ENCODE data around the gene STK11. TPM values are rescaled to one million over a fixed set of nuclear protein-coding genes. Genes with fewer than 3 reads are reported as not detected.

Gene STK11
- total RNA-seq, 3 donors from 2014 or later (not counting 1 experiment from before 2014, with no cell fraction given): 51.5 to 61.1 (median 54.0) TPM

DNA sequence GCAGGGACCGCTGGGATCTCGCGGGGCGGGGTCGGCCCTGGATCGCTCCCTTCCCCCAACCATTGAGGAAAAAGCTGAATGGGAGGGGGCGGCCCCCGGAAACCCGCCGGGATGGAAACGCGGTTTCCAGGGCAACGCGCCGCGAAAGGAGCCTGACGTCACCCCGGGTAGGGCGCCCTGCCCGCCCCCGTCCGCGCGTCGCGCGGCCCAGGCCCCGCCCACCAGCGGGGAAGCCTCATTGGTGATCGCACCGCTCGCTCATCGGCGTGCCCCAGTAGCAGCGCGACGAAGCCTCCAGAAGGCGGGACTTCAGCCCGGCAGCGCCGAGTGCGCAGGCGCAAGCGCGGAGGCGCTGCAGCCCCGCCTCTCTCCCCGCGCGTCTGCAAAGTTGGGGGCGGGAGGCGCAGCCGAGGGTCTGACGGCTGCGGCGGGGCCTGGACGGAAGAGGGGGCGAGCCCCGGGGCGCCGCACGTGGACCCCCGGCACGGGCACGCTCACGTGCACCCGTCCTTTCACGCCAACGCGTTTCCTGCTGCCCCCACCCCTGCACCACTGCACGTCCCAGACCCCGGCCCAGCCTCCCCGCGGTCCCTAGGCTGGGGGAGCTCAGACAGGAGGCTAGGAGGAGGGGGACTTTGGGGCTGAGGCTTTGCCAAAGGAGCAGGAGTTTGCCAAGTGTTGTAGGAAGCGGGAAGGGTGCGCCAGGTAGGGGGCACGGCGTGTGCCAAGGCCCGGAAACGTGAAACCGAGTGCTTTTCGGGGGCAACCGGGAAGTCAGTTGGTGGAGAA lies 55.4 kb downstream of the STK11 start:
- peak; percentile 71 to 93 (median 80) for ATAC-seq
- peaks cover 37 to 62% of the 10 kb centered on the region in 2 donors for H3K4me1 Mint-ChIP-seq
- H3K4me3 ChIP-seq (ENCODE audit: low read length): peak overlapping the region; percentile 91

DNA sequence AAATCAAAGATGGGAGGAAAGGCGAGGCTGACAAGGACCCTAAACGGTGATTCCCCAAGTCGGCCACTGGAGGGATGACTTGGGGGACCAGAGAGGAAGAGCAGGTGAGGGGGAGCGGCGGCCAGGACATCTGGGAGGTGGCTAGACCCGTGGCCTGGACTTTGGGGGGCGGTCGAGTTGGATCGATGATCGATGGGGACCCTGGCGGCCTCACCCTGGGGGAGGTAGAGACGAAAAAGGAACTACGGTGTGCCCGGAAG lies 55.9 kb downstream of the STK11 start:
- no peaks in the 10 kb centered on the region for H3K27me3 ChIP-seq (ENCODE audit: control insufficient read depth, insufficient read depth, low read length)
- intact Hi-C loops (cut with micrococcal nuclease): no loop called here
- peaks cover 91% of the 10 kb centered on the region for H3K4me1 ChIP-seq (ENCODE audit: control insufficient read depth, insufficient read depth, low read length)
- Mint-ChIP-seq H3K9me3 (no peaks in the 10 kb centered on the region), H3K27me3 (ENCODE audit: low read depth in 2 of 2) (no peaks in the 10 kb centered on the region), H3K36me3 (no peaks in the 10 kb centered on the region), H3K27ac (peak overlapping the region; percentile 97 to 100), H3K4me1 (peaks cover 37 to 64% of the 10 kb centered on the region in 2 donors), H3K4me3 (peak overlapping the region; percentile 90)
- H3K4me3 ChIP-seq (ENCODE audit: low read length): peak overlapping the region; percentile 91
- peak overlapping the region; percentile 100 for H3K27ac ChIP-seq (ENCODE audit: low read length)
- peaks cover 19% of the 10 kb centered on the region for H3K36me3 ChIP-seq (ENCODE audit: control insufficient read depth, insufficient read depth, low read length)
- 1% methylated on average over 14 of the region's 14 CpGs for WGBS (ENCODE audit: insufficient coverage)
- DNase-seq (no peak), ATAC-seq (no peak)
- TF ChIP-seq, protein P1, sequence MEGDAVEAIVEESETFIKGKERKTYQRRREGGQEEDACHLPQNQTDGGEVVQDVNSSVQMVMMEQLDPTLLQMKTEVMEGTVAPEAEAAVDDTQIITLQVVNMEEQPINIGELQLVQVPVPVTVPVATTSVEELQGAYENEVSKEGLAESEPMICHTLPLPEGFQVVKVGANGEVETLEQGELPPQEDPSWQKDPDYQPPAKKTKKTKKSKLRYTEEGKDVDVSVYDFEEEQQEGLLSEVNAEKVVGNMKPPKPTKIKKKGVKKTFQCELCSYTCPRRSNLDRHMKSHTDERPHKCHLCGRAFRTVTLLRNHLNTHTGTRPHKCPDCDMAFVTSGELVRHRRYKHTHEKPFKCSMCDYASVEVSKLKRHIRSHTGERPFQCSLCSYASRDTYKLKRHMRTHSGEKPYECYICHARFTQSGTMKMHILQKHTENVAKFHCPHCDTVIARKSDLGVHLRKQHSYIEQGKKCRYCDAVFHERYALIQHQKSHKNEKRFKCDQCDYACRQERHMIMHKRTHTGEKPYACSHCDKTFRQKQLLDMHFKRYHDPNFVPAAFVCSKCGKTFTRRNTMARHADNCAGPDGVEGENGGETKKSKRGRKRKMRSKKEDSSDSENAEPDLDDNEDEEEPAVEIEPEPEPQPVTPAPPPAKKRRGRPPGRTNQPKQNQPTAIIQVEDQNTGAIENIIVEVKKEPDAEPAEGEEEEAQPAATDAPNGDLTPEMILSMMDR (IDR thresholded peaks at IDR 0.05): no peak
- H3K9me3 ChIP-seq (ENCODE audit: control insufficient read depth, insufficient read depth, low read length): no peaks in the 10 kb centered on the region

More for the DNA sequence above, 55.4 kb downstream of the STK11 start:
- H3K27me3 ChIP-seq (ENCODE audit: control insufficient read depth, insufficient read depth, low read length): no peaks in the 10 kb centered on the region
- peak overlapping the region; percentile 100 for H3K27ac ChIP-seq (ENCODE audit: low read length)
- Mint-ChIP-seq H3K27ac (peak overlapping the region; percentile 97 to 100), H3K9me3 (no peaks in the 10 kb centered on the region), H3K27me3 (ENCODE audit: low read depth in 2 of 2) (no peaks in the 10 kb centered on the region), H3K4me3 (peak overlapping the region; percentile 90), H3K36me3 (no peaks in the 10 kb centered on the region)
- DNase-seq: peak; percentile 96 to 99
- intact Hi-C loops (cut with micrococcal nuclease): no loop called here
- TF ChIP-seq, protein P1 (IDR thresholded peaks at IDR 0.05): no peak
- under 1% methylated on average over 81 of the region's 83 CpGs for WGBS (ENCODE audit: insufficient coverage)
- peaks cover 23% of the 10 kb centered on the region for H3K36me3 ChIP-seq (ENCODE audit: control insufficient read depth, insufficient read depth, low read length)
- H3K9me3 ChIP-seq (ENCODE audit: control insufficient read depth, insufficient read depth, low read length): no peaks in the 10 kb centered on the region
- peaks cover 94% of the 10 kb centered on the region for H3K4me1 ChIP-seq (ENCODE audit: control insufficient read depth, insufficient read depth, low read length)

DNA sequence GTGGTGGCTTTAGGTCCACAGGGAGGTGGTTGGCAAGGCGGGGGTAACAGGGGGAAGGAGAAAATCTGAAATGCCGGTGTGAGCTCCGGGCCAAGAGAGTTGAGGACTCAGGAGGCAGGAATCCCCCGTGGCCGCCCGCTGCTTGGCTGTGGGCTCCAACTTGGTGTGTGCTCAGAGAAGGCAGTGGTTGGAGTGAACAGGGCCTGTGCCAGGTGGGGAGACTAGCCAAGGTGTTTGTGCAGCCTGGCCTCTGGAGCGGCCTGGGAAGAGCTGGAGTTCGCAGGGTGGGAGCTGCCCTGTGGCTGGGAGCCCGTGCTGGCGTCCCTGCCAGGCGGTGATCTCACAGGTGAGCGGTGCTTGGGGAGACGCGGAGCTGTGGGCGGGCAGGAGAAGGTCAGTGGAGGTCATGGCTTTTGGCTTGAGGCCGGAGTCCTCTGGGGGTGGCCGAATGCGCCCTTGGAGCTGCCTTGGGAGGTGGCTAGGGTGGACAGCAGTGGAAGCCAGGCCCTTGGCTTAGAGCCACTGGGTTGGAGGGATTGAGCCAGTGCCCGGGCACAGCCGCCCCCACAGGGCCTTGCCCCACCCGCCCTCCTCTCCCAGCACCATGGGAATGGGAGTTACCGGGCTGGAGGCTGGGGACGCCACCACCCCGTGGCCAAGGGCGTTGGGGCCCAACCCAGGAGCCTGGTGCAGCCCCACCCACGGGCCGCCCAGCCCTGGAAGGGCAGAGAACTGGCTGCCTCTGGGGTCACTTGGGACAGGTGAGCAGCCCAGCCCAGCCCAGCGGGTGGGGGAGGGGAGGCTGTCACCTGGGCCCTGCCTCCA lies 56.4 kb downstream of the STK11 start:
- Mint-ChIP-seq H3K4me1 (peaks cover 37 to 65% of the 10 kb centered on the region in 2 donors), H3K27ac (peak overlapping the region; percentile 97 to 100)
- intact Hi-C loops (cut with micrococcal nuclease): no loop called here

More for the DNA sequence above, 56.4 kb downstream of the STK11 start:
- Histone ChIP-seq H3K4me3 (ENCODE audit: low read length) (peak overlapping the region; percentile 91), H3K4me1 (ENCODE audit: control insufficient read depth, insufficient read depth, low read length) (peaks cover 87% of the 10 kb centered on the region), H3K27ac (ENCODE audit: low read length) (peak overlapping the region; percentile 100), H3K36me3 (ENCODE audit: control insufficient read depth, insufficient read depth, low read length) (peaks cover 14% of the 10 kb centered on the region), H3K27me3 (ENCODE audit: control insufficient read depth, insufficient read depth, low read length) (no peaks in the 10 kb centered on the region), H3K9me3 (ENCODE audit: control insufficient read depth, insufficient read depth, low read length) (no peaks in the 10 kb centered on the region)
- H3K4me3 Mint-ChIP-seq: peak overlapping the region; percentile 90
- no peaks in the 10 kb centered on the region for H3K27me3 Mint-ChIP-seq (ENCODE audit: low read depth in 2 of 2)
- H3K36me3 Mint-ChIP-seq: no peaks in the 10 kb centered on the region
- 40% methylated on average over 27 of the region's 28 CpGs for WGBS (ENCODE audit: insufficient coverage)
- ATAC-seq: no peak
- peak in 1 of 2 donors; percentile 82 for DNase-seq
- no peaks in the 10 kb centered on the region for H3K9me3 Mint-ChIP-seq
- TF ChIP-seq, protein P1 (IDR thresholded peaks at IDR 0.05): no peak
